C4-2B (cell line): ENCODE results near the gene GNG4.

Source experiments
- H3K27ac ChIP-seq: fragments of 450-650 bp; 2 replicates; pipeline ENCODE4 v1.5.1; 2017
- CTCF ChIP-seq: fragments of 450-650 bp; conservative IDR thresholded peaks from 2 replicates; pipeline ENCODE4 v1.5.1; 2017; ENCODE audit warnings: mild to moderate bottlenecking
- ZFX ChIP-seq: fragments of 450-650 bp; IDR thresholded peaks from 2 replicates; pipeline ENCODE4 v1.6.1; 2017

GNG4 gene

GRCh38 chr1:235588916-235589515 is 60.6 kb downstream of the GNG4 start:
- no peak for TF ChIP-seq ZFX
- no peak for TF ChIP-seq CTCF
- no peak overlapping the region for H3K27ac ChIP-seq

DNA sequence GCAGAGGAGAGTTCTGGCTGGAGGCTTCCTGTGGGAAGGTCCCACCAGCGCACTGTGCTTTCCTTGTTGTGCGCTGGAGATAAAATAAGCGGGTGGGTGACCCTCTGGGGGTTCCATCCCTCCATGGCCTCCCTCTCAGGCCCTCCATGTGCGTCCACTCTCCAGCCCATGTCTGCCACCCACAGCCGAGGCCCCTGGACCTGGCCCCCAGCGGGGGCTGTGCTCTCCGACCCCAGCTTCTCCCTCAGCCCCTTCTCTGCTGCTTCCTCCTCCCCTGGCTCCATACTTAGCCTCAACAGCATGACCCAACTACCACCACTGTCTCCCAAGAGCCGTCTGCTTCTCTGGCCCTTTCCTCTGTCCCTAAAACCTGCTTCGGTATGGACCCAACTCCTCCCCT is 61.4 kb downstream of the GNG4 start:
- TF ChIP-seq CTCF (no peak), ZFX (no peak)
- H3K27ac ChIP-seq, result no peak overlapping the region

DNA sequence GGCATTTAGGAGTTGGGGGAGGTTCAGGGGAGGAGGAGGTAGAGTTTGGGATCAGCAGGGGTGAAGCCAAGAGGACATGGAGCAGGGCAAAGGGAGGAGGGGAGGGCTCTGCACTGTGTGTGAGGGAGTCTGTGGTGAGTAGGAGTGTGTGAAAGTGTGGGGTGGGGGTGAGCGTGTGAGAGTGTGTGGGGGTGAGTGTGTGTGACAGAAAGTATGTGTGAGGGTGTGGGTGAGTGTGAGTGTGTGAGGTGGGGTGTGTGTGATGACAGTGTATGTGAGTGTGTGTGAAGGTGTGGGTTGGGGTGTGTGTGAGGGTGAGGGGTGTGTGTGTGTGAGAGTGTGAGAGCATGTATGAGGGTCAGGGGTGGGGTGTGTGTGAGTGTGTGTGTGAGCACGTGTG is 62.6 kb downstream of the GNG4 start:
- no peak for TF ChIP-seq ZFX
- H3K27ac ChIP-seq, result no peak overlapping the region

DNA sequence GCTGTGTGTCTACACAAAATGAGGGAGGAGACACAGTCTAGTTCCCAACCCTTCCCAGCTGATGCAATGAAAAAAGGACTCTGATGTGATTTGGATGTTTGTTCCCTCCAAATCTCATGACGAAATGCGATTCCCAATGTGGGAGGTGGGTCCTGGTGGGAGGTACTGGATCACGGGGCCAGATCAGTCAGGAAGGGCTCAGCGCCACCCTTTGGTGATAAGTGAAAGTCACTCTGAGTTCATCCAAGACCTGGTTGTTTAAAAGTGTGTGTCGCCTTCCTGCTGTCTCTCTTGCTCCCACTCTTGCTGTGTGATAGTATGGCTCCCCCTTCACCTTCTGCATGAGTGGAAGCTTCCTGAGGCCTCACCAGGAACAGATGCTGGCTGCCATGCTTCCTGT is 63.2 kb downstream of the GNG4 start:
- no peak overlapping the region for H3K27ac ChIP-seq
- TF ChIP-seq CTCF (no peak), ZFX (no peak)

DNA sequence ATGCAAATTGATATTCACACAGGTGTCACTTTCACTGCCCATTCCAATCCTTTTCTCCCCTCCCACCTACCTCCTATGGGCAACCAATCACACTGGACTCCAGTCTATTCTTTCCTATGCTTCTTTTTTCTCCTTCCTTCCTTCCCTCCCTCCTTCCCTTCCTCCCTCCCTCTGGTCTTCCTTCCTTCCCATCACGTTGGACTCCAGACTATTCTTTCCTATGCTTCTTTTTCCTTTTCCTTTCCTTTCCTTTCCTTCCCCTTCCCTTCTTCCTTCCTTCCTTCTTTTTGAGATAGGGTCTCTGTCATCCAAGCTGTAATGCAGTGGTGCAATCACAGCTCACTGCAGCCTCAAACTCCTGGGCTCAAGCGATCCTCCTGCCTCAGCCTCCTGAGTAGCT is 64.6 kb downstream of the GNG4 start:
- no peak overlapping the region for H3K27ac ChIP-seq
- TF ChIP-seq ZFX, result no peak
- no peak for TF ChIP-seq CTCF

- TF ChIP-seq CTCF (no peak), ZFX (no peak)
Observed at GRCh38 chr1:235583511-235584001, 66.0 kb downstream of the GNG4 start.

DNA sequence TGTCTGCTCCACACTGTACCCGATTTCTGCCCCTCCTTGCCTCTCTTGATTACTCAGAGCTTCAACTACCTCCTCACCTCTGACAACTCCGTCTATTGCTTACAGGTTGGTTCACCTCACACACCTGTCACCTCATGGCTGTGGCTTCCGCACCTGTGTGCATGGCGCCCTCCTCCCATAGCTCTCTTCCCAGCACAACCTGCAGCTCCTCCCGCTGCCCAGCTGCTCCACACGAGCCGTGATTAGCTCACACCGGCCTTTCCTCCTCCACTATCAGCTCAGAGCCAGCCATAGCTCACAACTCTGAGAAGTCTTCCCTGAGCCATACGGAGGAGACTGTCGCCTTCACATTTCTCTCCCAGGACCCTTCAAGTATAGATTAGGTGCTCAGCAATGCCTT is 67.5 kb downstream of the GNG4 start:
- TF ChIP-seq CTCF (no peak), ZFX (no peak)
- no peak overlapping the region for H3K27ac ChIP-seq

More at GRCh38 chr1:235583511-235584001, 66.0 kb downstream of the GNG4 start:
- no peak overlapping the region for H3K27ac ChIP-seq

DNA sequence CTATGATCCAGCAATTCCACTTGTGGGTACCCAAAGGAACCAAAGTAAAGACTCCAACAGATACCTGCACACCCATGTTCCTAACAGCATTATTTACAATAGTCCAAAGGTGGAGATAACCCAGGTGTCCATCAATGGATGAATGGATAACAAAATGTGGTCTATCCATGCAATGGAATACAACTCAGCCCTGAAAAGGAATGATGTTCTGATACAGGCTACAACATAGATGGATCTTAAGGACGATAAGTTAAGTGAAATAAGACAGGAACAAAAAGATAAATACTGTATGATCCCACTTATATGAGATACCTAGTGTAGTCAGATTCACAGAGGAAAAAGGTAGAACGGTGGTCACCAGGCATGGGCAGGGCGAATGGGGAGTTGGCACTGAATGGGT is 69.7 kb downstream of the GNG4 start:
- H3K27ac ChIP-seq, result no peak overlapping the region
- TF ChIP-seq ZFX, result no peak
- no peak for TF ChIP-seq CTCF
